HPDE6-E6E7 (cell line): ENCODE measurements around the gene C1QBP.
"Not testable (repeated sequence)": the region's sequence is repeated elsewhere in the genome, so short reads cannot be mapped to it uniquely, and the experiment has no call there.

ENCODE experiments used
- DNase-seq: peaks from one replicate; pipeline ENCODE4 v3.0.0; 2011; ENCODE audit warnings: missing footprints; ENCODE audit errors: extremely low spot score

Gene C1QBP

DNA sequence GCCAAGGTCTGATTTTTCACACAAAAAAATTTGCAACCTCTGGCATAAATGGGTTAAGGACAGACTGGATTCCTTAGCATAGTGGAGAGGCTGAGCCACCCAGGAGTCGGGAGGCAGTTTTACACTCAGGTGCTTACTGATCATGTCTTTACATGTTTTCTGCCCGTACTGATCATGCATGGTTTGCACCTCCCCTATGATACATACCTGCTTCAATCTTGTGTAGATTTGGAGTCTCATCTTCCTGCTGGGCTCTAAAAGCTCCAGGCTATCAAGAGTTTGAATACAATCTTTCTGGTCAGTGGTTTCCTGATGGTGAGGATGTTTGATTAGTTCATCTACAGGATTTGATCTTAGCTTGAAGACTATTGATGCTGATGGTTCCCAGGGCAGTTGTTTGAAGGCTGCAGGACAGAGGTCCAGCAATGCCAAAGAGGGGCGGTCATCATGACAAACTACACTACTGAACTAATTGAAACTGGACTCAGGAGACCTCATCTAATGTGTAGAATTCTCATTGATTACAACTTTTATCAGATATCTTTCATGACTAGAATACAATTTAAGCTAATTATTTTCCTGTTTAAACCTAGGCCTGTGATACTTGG lies 6.9 kb downstream of the C1QBP start:
- peak; percentile 79 for DNase-seq

DNA sequence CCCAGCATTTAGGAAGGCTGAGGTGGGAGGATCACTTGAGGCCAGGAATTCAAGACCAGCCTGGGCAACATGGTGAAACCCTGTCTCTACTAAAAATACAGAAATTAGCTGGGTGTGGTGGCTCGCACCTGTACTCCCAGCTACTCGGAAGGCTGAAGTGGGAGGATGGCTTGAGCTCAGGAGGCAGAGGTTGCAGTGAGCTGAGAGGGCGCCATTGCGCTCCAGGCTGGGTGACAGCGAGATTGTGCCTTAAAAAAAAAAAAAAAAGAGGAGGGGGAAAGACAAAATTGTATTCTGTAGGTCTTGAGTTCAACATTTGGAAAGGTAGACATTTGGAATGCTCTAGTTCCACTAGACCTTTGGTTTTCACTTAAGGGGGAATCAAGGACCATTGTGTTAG lies 7.7 kb downstream of the C1QBP start:
- DNase-seq: not testable (repeated sequence)

DNA sequence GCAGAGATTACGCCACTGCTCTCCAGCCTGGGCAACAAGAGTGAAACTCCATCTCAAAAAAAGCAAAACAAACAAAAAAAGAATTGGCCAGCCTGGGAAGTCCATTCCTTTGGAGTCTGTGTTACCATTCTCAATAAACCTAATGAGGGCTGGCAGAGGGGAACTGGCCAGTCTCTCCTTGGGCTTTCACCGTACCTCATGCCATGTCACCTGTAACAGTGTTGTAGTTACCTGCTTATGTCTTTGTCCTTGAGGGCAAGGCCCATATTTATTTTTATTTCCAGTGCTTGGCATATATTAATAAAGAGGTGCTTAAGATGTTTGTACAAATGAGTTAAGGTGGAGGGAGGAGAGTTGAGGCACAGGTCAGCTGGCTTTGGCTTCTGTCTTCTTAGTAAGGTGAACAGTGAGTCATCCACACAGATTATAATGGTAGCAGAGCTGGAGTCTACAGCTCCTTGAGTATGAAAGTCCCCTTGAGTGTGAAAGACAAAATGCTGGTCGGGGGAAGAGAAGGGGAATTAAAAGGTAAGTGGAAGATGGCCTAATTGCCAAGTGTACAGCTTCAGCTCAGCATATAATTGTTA lies 8.4 kb downstream of the C1QBP start:
- DNase-seq: no peak

DNA sequence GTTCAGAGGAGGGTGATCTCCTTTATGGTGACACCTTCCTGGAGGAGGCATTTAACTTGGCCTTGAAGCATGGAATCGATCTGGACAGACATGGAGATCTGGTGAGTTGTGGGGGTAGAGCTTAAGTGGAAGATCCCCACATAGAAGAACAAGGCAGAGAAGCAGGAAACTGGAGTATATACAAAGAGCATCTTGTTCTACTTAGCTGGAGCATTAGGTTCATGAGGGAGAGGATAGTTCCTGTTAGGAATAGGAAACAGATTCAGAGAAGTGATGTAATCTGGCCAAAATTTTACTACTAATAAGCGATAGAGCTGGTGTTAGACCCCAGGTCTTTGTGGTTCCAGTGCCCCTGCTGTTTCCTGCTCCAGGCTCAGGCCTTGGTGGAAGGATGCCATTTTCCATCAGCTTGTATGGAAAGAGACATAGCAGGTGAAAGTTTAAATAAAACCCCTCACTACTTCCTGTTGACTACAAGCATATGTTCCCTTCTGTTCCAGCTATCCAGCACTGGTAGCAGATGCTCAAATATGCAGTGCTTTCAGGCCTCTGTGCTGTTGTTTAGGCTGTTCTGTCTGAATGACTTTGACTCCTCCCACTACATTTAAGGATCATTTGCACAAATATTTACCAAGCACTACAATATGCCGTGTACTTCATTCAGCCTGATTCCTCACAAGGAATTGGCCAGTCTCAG lies 9.6 kb downstream of the C1QBP start:
- no peak for DNase-seq

DNA sequence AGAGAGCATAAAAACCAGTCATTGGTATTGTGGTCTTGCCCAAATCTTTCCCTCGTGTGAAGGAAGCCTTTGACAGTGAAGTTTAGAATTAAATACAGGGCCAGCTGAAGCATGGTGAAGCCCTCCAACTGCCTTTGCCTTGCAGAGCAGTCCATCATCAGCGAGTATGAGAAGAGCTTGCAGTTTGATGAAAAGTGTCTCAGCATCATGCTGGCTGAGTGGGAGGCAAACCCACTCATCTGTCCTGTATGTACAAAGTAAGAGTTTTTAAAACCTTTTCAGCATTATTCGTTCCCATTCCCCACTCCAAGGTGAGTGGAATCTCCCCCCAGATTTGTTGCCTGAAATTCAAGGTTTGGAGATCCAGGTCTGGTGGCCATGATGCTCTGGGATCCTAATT lies 13.1 kb downstream of the C1QBP start:
- no peak for DNase-seq

DNA sequence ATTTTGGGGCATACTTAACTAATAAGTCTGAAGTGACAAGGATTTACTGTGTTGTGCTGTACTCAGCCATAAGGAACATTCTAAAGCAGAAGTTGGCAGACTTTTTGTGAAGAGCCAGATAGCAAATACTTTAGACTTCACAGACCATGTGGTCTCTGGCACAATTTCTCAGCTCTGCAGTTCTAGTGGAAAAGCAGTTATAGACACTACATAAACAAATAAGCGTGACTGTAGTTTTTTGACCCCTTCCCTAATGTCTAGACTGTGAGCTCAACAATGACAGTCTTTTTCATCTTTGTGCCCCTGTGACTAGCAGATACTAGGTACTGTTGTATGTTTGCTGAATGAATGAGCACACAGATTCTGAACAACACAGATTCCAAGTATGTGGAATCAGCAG lies 14.0 kb downstream of the C1QBP start:
- DNase-seq: no peak

DNA sequence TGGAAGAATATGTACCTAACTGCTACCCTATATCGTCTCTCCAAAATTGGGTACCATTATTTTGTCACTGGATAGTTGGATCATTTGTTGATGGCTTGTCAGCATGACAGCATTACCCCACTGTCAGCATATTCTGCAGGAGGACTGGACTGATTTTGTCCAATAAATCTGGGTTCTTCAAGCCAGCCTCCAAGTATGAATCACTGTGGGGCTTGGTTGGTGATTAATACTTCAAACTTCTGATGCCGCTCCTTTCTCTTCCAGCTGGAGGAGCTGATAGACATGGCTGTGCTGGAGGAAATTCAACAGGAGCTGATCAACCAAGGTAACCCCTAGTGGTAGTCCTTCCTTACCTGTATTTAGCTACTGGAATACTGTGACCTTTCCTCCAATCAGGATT lies 16.4 kb downstream of the C1QBP start:
- DNase-seq: peak; percentile 82

DNA sequence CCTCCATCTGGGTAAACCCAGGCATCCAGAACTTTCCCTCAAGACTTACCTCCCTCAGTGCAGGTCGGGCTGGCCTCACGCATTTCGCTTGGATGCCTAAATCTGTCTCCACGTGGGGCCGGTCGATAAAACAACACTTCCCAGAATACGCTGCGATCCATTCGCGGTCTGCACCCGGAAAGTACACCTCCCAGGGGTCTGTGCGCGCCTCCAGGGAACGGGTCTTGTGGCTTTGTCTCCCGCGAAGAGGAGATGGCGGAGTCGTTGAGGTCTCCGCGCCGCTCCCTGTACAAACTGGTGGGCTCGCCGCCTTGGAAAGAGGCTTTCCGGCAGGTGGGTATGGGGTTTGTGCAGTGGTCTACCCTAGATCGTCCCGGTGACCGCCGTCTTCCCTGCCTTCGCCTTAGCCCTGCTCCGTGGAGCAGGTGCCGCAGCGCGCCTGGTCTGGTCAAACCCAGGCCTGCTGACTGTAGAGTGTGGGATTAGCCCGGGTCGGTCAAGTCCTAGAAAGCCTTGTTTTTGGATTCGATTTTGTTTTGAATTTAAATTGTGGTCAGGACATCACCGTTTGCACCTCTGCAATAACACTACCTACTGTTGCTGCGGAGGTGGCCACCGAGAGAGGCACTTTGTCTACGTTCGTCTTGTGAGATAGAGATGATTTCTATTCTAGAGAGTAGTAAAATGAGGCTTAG lies 18.8 kb downstream of the C1QBP start, which contains the start of gene RPAIN:
Gene RPAIN, plus strand, starts transcription at position 224 of the 695 bp plus-strand sequence. Its CDS starts 29 bp downstream, at position 253.
- peak; percentile 75 for DNase-seq

DNA sequence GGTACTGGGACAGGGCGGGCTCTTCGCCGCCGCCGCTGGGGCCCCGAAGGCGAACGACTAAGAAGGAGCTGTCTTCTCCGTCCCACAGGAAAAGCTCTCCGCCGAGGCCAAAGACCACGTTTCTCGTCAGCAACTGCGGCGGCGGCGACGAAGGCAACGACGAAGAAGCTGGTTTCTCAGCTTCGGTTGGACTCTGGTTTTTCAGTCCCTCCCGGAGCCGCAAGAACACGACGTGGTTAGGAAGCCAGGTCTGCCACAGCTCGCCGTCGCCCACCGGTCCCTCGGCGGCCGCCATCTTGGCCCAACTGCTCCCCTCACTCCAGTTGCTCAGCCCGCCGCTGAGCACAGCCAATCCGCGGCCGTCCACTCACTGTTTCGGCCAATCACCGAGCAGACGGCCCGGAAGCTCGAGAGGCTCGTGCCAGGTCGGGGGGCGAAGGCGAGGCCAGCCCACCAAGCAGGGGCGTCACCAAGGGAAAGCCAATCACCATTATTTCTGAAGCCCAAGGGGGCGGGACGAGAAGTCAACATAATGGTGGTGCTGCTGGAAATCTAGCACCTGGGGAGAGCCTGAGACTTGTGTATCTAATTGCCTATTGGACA lies 19.5 kb downstream of the C1QBP start, which contains the start of gene NUP88:
Gene NUP88, minus strand, starts transcription at position 307 of the 603 bp plus-strand sequence. Its CDS starts 12 bp downstream, at position 295.
- DNase-seq: peak; percentile 89

DNA sequence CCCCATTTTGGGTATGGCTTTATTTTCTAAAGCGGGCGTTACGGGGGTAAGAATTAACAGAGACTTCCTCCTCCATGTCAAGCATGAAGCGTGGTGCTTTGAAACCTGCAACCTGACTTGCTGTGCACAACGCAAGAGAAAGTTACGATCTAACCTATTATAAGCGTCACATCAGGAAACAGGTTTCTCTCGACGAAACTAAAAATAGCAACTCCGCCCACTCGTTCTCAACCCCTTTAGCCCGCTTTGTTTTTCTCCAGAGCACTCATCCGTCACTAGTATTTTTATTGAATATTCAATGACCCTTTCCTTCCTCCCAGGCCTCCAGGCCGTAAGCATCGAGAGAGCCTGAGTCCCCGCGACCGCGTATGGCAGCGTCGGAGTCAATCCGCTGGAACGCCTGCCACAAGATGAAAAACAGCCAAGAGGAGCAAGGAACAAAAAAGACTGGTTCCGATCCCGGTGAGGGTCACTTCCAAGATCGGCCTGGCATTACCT lies 20.0 kb downstream of the C1QBP start:
- DNase-seq: peak; percentile 20

DNA sequence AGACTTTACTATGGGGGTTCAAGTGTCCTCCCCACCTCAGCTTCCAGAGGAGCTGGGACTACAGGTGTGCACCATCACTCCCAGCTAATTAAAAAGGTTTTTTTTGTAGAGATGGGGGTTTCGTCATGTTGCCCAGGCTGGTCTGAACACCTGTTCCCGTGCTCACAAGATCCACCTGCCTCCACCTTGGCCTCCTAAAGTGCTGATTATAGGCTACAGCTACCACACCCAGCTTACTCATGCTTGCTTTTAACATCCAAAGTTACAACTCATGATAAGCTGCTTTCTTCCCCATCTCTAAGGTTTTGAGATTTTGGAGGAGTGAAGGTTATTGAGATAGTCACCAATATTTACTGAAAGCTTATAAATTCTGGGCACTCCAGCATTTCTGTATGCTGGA lies 22.1 kb downstream of the C1QBP start:
- DNase-seq: no peak

DNA sequence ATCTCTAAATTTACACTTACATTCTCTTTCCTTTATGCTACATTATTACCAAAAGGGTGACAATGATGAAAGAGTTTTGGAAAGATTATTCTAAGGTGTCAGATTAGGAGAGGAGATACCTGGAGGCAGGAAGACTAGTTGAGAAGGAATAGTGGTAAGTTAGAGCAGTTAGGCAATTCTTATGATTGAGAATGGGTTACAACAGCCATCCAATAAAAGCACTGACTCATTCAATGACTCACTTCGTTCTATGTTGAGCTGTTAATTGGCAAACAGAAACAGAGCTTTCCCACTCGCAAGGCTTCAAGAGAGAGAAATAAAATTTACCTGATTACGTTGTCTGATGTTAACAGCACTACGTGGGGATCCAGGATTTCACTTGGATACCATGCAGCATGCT lies 25.3 kb downstream of the C1QBP start:
- peak; percentile 66 for DNase-seq

DNA sequence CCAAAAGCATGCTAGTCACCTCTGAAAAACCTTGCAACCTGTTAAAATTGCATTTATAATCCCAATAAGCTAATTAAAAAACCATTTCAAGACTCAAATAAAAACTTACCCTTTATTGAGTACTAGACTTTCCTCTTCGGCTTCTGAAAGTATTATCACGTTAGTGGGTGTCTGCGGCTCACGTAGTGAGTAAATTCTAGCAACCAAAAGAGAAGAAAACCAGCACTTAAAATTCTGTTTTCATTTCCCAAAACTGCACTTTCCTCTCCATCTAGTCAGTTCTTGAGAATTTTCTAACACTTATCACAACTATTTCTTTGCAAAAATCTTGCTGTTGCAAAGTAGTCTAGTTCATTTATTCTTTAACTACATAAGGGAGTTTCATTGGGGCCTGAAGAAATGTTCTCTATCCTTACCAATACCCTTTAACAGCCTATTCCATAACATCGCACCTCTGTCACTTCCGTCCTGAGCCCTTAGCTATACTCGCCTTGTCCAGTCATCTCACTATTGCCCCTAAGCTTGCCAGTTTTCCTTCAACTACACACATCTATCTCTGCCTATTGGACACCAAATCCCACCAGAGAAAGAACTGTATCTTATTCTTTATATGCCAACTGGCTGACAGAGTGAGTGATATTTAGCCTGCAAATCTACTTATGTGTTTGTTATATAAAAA lies 28.2 kb downstream of the C1QBP start:
- no peak for DNase-seq

DNA sequence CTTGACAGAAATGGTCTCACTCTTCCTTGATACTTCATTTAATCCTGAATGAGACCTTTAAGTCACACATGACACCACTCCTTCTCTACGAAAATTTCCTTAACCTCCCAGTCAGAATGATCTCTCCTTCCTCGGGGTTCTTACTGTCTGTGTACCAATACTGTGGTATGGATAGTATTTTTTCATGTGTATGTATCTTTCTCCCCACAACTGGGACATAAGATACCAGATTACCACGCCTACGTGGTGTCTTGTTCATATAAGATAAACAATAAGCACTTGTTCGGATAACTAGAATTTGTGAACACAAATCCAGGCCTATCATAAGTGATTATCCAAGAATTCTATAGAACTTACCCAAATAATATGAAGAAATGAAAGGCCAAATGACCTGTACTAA lies 30.8 kb downstream of the C1QBP start:
- DNase-seq: no peak

DNA sequence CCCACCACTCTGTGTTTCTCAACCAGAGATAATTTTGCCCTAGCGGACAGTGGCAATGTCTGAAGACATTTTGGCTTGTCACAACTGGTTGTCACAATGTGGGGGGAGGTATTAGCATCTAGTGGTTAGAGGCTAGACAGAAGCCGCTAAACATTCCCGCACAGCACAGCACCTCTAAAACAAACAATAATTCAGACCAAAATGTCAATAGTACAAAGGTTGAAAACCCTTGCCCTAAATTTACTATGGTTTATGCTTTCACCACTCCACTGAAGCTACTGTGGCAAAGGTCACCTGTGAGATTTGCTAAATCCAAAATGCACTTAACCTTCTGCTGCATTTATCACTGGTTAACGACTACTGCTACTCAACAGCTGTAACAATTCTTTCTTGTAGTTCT lies 33.6 kb downstream of the C1QBP start:
- DNase-seq: no peak

DNA sequence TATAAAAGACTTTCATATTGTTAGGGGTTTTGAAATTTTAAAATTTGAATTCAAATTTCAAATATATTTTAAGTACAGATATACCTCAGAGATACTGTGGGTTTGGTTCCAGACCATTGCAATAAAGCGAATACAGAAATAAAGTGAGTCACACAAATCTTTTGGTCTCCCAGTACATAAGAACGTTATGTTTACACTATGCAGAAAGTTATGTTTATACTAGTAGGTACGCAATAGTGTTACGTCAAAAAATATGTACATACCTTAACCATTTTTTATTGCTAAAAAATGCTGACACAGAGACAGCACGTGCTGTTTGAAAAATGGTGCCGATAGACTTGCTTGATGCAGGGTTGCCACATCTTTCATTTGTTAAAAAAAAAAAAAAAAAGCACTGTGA lies 39.2 kb downstream of the C1QBP start:
- DNase-seq: no peak

DNA sequence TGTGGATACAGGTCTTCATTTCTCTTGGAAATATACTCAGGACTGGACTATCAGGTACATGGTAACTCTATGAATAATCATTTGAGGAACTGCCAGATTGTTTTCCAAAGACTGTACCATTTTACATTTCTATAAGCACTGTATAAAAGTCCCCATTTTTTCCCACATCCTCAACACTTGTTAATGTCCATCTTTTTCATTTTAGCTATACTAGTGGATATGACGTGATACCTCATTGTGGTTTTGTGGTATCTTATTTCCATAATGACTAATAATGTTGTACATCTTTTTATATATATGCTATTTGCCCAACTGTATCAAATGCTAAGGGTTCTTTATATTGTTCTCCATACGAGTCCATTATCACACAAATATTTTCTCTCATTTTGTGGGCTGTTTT lies 42.3 kb downstream of the C1QBP start:
- DNase-seq: no peak

DNA sequence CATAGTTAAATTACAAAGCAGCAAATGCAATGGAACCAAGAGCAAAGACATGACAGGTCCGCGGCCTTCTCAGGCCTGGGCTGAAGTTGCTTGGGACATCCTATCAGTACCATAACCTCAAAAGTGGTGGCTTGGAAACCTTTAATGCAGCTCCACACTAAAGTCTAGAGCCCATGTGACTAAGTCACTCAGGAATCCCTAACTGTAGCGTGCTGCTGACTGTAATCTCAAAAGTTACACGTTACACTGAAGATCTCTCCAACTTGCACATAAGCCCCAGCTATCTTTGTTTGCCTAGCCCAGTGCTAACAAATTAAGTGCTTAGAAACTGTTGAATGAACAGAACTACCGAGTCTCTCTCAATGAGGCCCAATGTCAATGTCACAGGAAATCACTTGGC lies 47.3 kb downstream of the C1QBP start:
- no peak for DNase-seq
